K562 (cell line): Measurements from ENCODE around the gene SMU1. TPM values are rescaled to one million over a fixed set of nuclear protein-coding genes. Genes with fewer than 3 reads are reported as not detected.

ENCODE experiments used
- ATAC-seq: fragments of 200-7000 bp; cut with Tn5 transposase; 3 replicates; pipeline ENCODE4 v1.9.1; 2020; ENCODE audit warnings: moderate library complexity
- Bru-seq: library from RNA; stranded (reverse); fragments of 400-500 nt; gene quantifications from one replicate; lab custom pipeline; 2021; lab: Mats Ljungman, UMichigan
- BruChase-seq, 2 experiments: library from RNA; stranded (reverse); fragments of 400-500 nt; gene quantifications; one replicate each; lab custom pipeline; 2021; lab: Mats Ljungman, UMichigan
- BruUV-seq: library from RNA; stranded (reverse); fragments of 400-500 nt; replicated peaks from 2 replicates; lab custom pipeline; 2021; lab: Mats Ljungman, UMichigan
- CTCF ChIA-PET: fragments of 300-600 bp; formaldehyde crosslinking; extraction: SDS; loops from one replicate; lab custom pipeline; 2021; ENCODE audit warnings: low intra/inter-chr PET ratio; lab: Yijun Ruan, JAX
- POLR2A ChIA-PET: fragments of 300-600, 350-650 bp; sonication (Branson Sonifier 250); formaldehyde crosslinking; extraction: SDS; loops from one replicate; lab custom pipeline; 2021; ENCODE audit warnings: antibody characterized with exemption, inconsistent platforms; lab: Yijun Ruan, JAX
- DNase-seq, 4 experiments: peaks; one replicate each; pipeline versions ENCODE4 v3.0.0 to v3.0.0-alpha.2; 2011 to 2018; ENCODE audit warnings: low spot score in 3 of 4, mixed read lengths in 3 of 4; ENCODE audit errors: extremely low read depth in 1 of 4
- FAIRE-seq: peaks from 2 replicates; lab custom pipeline; 2011; peaks lifted over from hg19 to GRCh38; lab: Jason Lieb, UNC
- H2AFZ ChIP-seq: 2 replicates; pipeline ENCODE4 v1.6.0; 2011; ENCODE audit warnings: low read depth, low read length, control low read depth, inconsistent platforms
- H3K27ac ChIP-seq: fragments of 200-600 bp; 3 replicates; pipeline ENCODE4 v1.8.0; 2011; ENCODE audit warnings: low read depth, mild to moderate bottlenecking, control low read depth, inconsistent platforms, low read length, moderate library complexity, mixed read lengths; ENCODE audit errors: extremely low read depth
- H3K27me3 ChIP-seq, 2 experiments: fragments of 300-600 bp in 1 of 2; 2 replicates in 1 of 2; 3 replicates in 1 of 2; pipeline versions ENCODE4 v1.6.0 to v1.8.0; 2011; ENCODE audit warnings: inconsistent platforms in 2 of 2, low read length in 2 of 2, mild to moderate bottlenecking in 1 of 2, mixed read lengths in 1 of 2, moderate library complexity in 1 of 2; ENCODE audit not compliant: control insufficient read depth in 2 of 2, insufficient read depth in 2 of 2
- H3K36me3 ChIP-seq: fragments of 300-600 bp; 3 replicates; pipeline ENCODE4 v1.8.0; 2011; ENCODE audit warnings: mild to moderate bottlenecking, low read length, inconsistent platforms; ENCODE audit not compliant: control insufficient read depth, insufficient read depth
- H3K4me1 ChIP-seq, 2 experiments: fragments of 200-600 bp in 1 of 2; replicated peaks in 1 of 2; 2 replicates in 1 of 2; 3 replicates in 1 of 2; pipeline versions ENCODE4 v1.5.1 to v1.8.0; 2011; ENCODE audit warnings: inconsistent platforms in 2 of 2, low read length in 2 of 2, mild to moderate bottlenecking in 1 of 2, mixed read lengths in 1 of 2, moderate library complexity in 1 of 2; ENCODE audit not compliant: control insufficient read depth in 2 of 2, insufficient read depth in 2 of 2
- H3K4me2 ChIP-seq: 2 replicates; pipeline ENCODE4 v1.6.1; 2011; ENCODE audit warnings: low read length, control low read depth, inconsistent platforms, mixed read lengths; ENCODE audit not compliant: insufficient read depth
- H3K4me3 ChIP-seq: fragments of 200-600 bp; sonication (generic), shearing (Covaris generic); 2 replicates; pipeline ENCODE4 v1.5.1; 2016; ENCODE audit warnings: control low read depth, inconsistent platforms
- H3K79me2 ChIP-seq: fragments of 200-600 bp; 3 replicates; pipeline ENCODE4 v1.8.0; 2011; ENCODE audit warnings: low read length, inconsistent platforms; ENCODE audit not compliant: control insufficient read depth, insufficient read depth
- H3K9ac ChIP-seq, 2 experiments: 2 replicates each; pipeline versions ENCODE4 v1.6.0 to v1.6.1; 2011; ENCODE audit warnings: low read depth in 2 of 2, low read length in 2 of 2, control low read depth in 1 of 2, inconsistent platforms in 1 of 2, mild to moderate bottlenecking in 1 of 2, mixed read lengths in 1 of 2; ENCODE audit not compliant: insufficient read depth in 1 of 2
- H3K9me1 ChIP-seq: one replicate; pipeline ENCODE4 v1.6.0; 2011; ENCODE audit warnings: inconsistent platforms, mild to moderate bottlenecking, low read length, moderate library complexity; ENCODE audit not compliant: control insufficient read depth, insufficient read depth
- H3K9me3 ChIP-seq: replicated peaks from 2 replicates; pipeline ENCODE4 v1.5.1; 2011; ENCODE audit warnings: low read depth, low read length, inconsistent platforms; ENCODE audit not compliant: control insufficient read depth, insufficient read depth
- H4K20me1 ChIP-seq: replicated peaks from 2 replicates; pipeline ENCODE4 v1.6.1; 2011; ENCODE audit warnings: low read length, inconsistent platforms, mixed read lengths; ENCODE audit not compliant: control insufficient read depth, insufficient read depth
- CBX1 ChIP-seq: sonication (generic); IDR thresholded peaks from 2 replicates; pipeline ENCODE4 v1.6.1; 2016; ENCODE audit warnings: antibody characterized with exemption, low read depth, mild to moderate bottlenecking
- GABPA ChIP-seq: fragments of 200-800 bp; sonication (Bioruptor generic); conservative IDR thresholded peaks from 2 replicates; pipeline ENCODE4 v1.6.1; 2016; ENCODE audit warnings: low read depth, missing genetic modification characterization, missing compliant biosample characterization
- MLLT1 ChIP-seq, 2 experiments: fragments of 450-650 bp; IDR thresholded peaks; 2 replicates each; pipeline ENCODE4 v1.6.1; 2016
- ZNF239 ChIP-seq: fragments of 250-450 bp; sonication (Bioruptor Pico); IDR thresholded peaks from 2 replicates; pipeline ENCODE4 v1.4.0; 2020; ENCODE audit warnings: mild to moderate bottlenecking
- ZNF561 ChIP-seq: fragments of 450-650 bp; formaldehyde crosslinking; conservative IDR thresholded peaks from 2 replicates; pipeline ENCODE4 v1.4.0; 2020; ENCODE audit warnings: mild to moderate bottlenecking, moderate library complexity
- WGBS: fragments of 100-300 bp; shearing (Covaris generic); methylation state at CpG from one replicate; pipeline ENCODE4 v1.1.6; 2016; ENCODE audit warnings: low coverage, mixed read lengths; ENCODE audit not compliant: insufficient coverage; ENCODE audit errors: missing lambda C conversion rate; 5-methylcytosine and 5-hydroxymethylcytosine counted together
- in situ Hi-C: fragments of 300-500 bp; cut with MboI; formaldehyde crosslinking; loops from 4 replicates; pipeline ENCODE4 v1.15.0; 2018; ENCODE audit warnings: inconsistent platforms, mixed read lengths
- intact Hi-C: fragments of 100-400 bp; cut with micrococcal nuclease; formaldehyde crosslinking; loops from 2 replicates; pipeline ENCODE4 v1.14.2; 2022
- long read RNA-seq, 3 experiments: library from polyadenylated mRNA in 2 of 3; library from RNA in 1 of 3; unstranded in 2 of 3; stranded (forward) in 1 of 3; transcript quantifications; one replicate each; pipeline ENCODE4 v2.0.0, GENCODE V29; 2019 to 2022
- polyA minus RNA-seq, 3 experiments: library from RNA; depleted of rRNA, polyadenylated mRNA; stranded (reverse); fragments of >200 nt; gene quantifications; 2 replicates each; pipeline ENCODE4 v1.2.3, GENCODE V29; 2011
- polyA plus RNA-seq, 8 experiments: library from polyadenylated mRNA; depleted of rRNA in 4 of 8; stranded (reverse) in 5 of 8; unstranded in 3 of 8; fragments of >200 nt; fragmentation: Nextera tagmentation in 2 of 8; fragmentation: Illumina TruSeq in 1 of 8; extraction: Ambion mirVana in 2 of 8; extraction: Trizol in 1 of 8; gene quantifications; 2 replicates each; pipeline versions ENCODE4 v1.2.1 to v1.2.3, GENCODE V29; 2011 to 2014; ENCODE audit warnings: inconsistent platforms in 1 of 8, missing spikeins in 1 of 8
- total RNA-seq, 7 experiments: library from RNA; depleted of rRNA in 6 of 7; stranded (reverse); fragments of >200 nt in 6 of 7; fragmentation: Illumina TruSeq in 2 of 7; extraction: Trizol in 2 of 7; gene quantifications; 2 replicates each; pipeline versions ENCODE4 v1.2.1 to v1.2.3, GENCODE V29; 2011 to 2021; ENCODE audit warnings: low replicate concordance in 1 of 7
- TF ChIP-seq, protein P1 (sequence below): sonication (generic); formaldehyde crosslinking; IDR thresholded peaks from 2 replicates; pipeline ENCODE4 v1.8.0; 2022; ENCODE audit warnings: mild to moderate bottlenecking, missing genetic modification reagents, borderline replicate concordance
- TF ChIP-seq, protein P2 (sequence below): fragments of 450-650 bp; IDR thresholded peaks from 2 replicates; pipeline ENCODE4 v1.7.1; 2018; ENCODE audit warnings: mild to moderate bottlenecking, low read depth; ENCODE audit not compliant: partially characterized antibody

SMU1 gene
- total RNA-seq (2011; cell fraction: chromatin; rRNA removed; ENCODE audit: low replicate concordance), result 8.0 and 11.2 TPM in 2 replicates
- total RNA-seq (2011; cell fraction: nucleolus; rRNA removed), result 5.5 and 6.1 TPM in 2 replicates
- total RNA-seq (2011; cell fraction: nucleoplasm; rRNA removed), result 10.1 and 13.2 TPM in 2 replicates
- total RNA-seq (2014; rRNA removed), result 16.0 and 17.0 TPM in 2 replicates
- total RNA-seq (2014; rRNA removed; fragmentation: Illumina TruSeq; extraction: Trizol), result 33.4 and 35.9 TPM in 2 replicates
- 27.6 and 28.2 TPM in 2 replicates for total RNA-seq (2015; rRNA removed; fragmentation: Illumina TruSeq; extraction: Trizol)
- total RNA-seq (2021), result 19.1 and 21.7 TPM in 2 replicates
- 15.3 and 20.7 TPM in 2 replicates for polyA plus RNA-seq (2011; rRNA removed)
- 6.5 and 9.6 TPM in 2 replicates for polyA plus RNA-seq (2011; cell fraction: cytosol; rRNA removed)
- polyA plus RNA-seq (2011; cell fraction: nucleus; rRNA removed), result 3.6 and 4.4 TPM in 2 replicates
- 7.4 and 14.3 TPM in 2 replicates for polyA plus RNA-seq (2012)
- 16.6 and 17.9 TPM in 2 replicates for polyA plus RNA-seq (2014; fragmentation: Illumina TruSeq; extraction: Trizol)
- polyA plus RNA-seq (2014; fragmentation: Nextera tagmentation; extraction: Ambion mirVana), result 10 to 100 TPM; 20.5 to 23.9 TPM
- 13.2 and 15.0 TPM in 2 replicates for polyA plus RNA-seq (2014; rRNA removed)
- 33.3 and 40.4 TPM in 2 replicates for polyA minus RNA-seq (2011; rRNA and poly(A)+ RNA removed)
- polyA minus RNA-seq (2011; cell fraction: cytosol; rRNA and poly(A)+ RNA removed), result 10.6 and 16.2 TPM in 2 replicates
- polyA minus RNA-seq (2011; cell fraction: nucleus; rRNA and poly(A)+ RNA removed), result 3.2 and 6.1 TPM in 2 replicates
- percentile 82 among the genes with signal in this experiment for Bru-seq, nascent RNA
- BruChase-seq, experiment 1, labeled RNA remaining after a 2-hour chase, result percentile 88 among the genes with signal in this experiment
- percentile 88 among the genes with signal in this experiment for BruChase-seq, experiment 2, labeled RNA remaining after a 6-hour chase
- long read RNA-seq, experiment 1, full-length matches to known transcripts, result 94 of 133 reads
- long read RNA-seq, experiment 1, partial matches to known transcripts, result 12 of 133 reads
- long read RNA-seq, experiment 1, other reads (novel, unspliced or antisense), result 27 of 133 reads
- long read RNA-seq, experiment 2, full-length matches to known transcripts, result 11 of 34 reads
- long read RNA-seq, experiment 2, partial matches to known transcripts, result 9 of 34 reads
- long read RNA-seq, experiment 2, other reads (novel, unspliced or antisense), result 14 of 34 reads
- long read RNA-seq, experiment 3, full-length matches to known transcripts, result 33 of 49 reads
- long read RNA-seq, experiment 3, partial matches to known transcripts, result 4 of 49 reads
- long read RNA-seq, experiment 3, other reads (novel, unspliced or antisense), result 12 of 49 reads

DNA sequence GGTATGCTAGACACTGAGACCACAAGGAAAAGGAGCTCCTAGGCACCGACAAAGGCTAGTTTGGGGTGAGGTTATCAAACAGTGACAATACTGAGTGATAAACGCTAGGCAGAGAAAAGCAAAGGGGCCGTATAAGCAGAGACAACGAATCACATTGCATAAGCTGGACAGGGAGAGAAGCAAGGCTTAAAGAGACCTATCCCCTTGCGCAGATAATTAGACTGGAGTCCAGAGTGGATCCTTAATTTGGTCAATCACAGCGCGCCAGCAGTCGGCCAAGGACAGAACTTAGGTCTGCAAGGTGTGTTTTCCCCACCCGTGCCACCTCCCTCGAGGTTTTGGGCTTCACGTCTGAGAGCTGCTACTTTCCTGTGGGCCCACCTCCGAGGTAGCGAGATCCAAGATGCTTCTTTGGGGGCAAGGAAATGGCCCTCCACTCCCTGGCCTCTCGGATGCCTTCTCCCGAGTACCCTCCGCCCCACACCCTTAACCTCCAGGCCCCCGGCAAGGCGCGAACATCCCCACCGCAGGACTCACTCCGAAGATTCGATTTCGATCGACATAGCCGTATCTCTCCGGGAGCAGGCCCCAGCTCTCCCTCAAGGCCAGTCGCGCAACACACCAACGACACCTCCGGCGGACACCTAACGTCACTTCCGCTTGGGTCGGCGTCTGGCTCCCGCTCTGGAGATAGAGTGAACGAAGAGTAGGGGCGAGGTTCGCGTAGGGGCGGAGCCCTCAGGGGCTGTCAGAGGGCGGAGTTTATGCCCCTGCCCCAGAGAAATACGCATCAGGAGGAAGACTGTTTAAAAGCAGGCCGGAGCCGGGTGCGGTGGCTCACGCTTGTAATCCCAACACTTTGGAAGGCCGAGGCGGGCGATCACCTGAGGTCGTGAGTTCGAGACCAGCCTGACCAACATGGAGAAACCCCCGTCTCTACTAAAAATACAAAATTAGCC, at the start of gene SMU1:
Gene SMU1 (minus strand): TSS at position 629 of the 959 bp plus-strand sequence. CDS start 66 bp downstream, at position 563.
- FAIRE-seq (peak; percentile 98), DNase-seq (peak; percentile 90 to 96 (median 92)), ATAC-seq (peak; percentile 99)
- WGBS, result under 1% methylated on average over 22 of the region's 53 CpGs
- BruUV-seq, result TSS peak; percentile 71
- H3K27ac ChIP-seq, result peak within 1 kb of the TSS; percentile 93
- H3K27me3 ChIP-seq, result no peaks in the 10 kb centered on the region
- H3K4me2 ChIP-seq, result peak within 1 kb of the TSS; percentile 99
- POLR2A ChIA-PET, result interaction anchor here (0.6 to 1.6 kb wide), 9 partner anchors 9 to 157 kb away, joined by 3 to 7 read pairs (median 3); no protein-coding TSS in a partner anchor
- no peaks in the 10 kb centered on the region for H3K9me3 ChIP-seq
- peaks cover 0 to 6% of the 10 kb centered on the region in 2 experiments; a peak in 3 of 5 replicates for H3K4me1 ChIP-seq
- peak within 1 kb of the TSS; percentile 98 for H3K4me3 ChIP-seq
- CTCF ChIA-PET, result interaction anchor here (0.5 kb wide), 1 partner anchor 149 kb away, joined by 3 read pairs; no protein-coding TSS in a partner anchor
- in situ Hi-C loops (no loop called here), intact Hi-C loops (no loop called here)
- no peaks in the 10 kb centered on the region for H4K20me1 ChIP-seq
- no peaks in the 10 kb centered on the region for H3K9me1 ChIP-seq
- peaks cover 29% of the 10 kb centered on the region for H3K79me2 ChIP-seq
- H3K36me3 ChIP-seq, result peaks cover 27% of the 10 kb centered on the region; the same call in 2 of the 3 replicates
- H2AFZ ChIP-seq, result peak within 1 kb of the TSS; percentile 86
- peak within 1 kb of the TSS; percentile 97 to 99 for H3K9ac ChIP-seq
- TF ChIP-seq ZNF561 (CRISPR knock-in tag) (no peak), CBX1 (peak; percentile 82; the same call in 1 of the 2 replicates), GABPA (tag) (peak; percentile 96), MLLT1 (IDR thresholded peaks at IDR 0.05) (no peak), ZNF239 (no peak)
- TF ChIP-seq, protein P1, sequence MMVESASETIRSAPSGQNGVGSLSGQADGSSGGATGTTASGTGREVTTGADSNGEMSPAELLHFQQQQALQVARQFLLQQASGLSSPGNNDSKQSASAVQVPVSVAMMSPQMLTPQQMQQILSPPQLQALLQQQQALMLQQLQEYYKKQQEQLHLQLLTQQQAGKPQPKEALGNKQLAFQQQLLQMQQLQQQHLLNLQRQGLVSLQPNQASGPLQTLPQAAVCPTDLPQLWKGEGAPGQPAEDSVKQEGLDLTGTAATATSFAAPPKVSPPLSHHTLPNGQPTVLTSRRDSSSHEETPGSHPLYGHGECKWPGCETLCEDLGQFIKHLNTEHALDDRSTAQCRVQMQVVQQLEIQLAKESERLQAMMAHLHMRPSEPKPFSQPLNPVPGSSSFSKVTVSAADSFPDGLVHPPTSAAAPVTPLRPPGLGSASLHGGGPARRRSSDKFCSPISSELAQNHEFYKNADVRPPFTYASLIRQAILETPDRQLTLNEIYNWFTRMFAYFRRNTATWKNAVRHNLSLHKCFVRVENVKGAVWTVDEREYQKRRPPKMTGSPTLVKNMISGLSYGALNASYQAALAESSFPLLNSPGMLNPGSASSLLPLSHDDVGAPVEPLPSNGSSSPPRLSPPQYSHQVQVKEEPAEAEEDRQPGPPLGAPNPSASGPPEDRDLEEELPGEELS (CRISPR knock-in tag), result no peak
- TF ChIP-seq, protein P2, sequence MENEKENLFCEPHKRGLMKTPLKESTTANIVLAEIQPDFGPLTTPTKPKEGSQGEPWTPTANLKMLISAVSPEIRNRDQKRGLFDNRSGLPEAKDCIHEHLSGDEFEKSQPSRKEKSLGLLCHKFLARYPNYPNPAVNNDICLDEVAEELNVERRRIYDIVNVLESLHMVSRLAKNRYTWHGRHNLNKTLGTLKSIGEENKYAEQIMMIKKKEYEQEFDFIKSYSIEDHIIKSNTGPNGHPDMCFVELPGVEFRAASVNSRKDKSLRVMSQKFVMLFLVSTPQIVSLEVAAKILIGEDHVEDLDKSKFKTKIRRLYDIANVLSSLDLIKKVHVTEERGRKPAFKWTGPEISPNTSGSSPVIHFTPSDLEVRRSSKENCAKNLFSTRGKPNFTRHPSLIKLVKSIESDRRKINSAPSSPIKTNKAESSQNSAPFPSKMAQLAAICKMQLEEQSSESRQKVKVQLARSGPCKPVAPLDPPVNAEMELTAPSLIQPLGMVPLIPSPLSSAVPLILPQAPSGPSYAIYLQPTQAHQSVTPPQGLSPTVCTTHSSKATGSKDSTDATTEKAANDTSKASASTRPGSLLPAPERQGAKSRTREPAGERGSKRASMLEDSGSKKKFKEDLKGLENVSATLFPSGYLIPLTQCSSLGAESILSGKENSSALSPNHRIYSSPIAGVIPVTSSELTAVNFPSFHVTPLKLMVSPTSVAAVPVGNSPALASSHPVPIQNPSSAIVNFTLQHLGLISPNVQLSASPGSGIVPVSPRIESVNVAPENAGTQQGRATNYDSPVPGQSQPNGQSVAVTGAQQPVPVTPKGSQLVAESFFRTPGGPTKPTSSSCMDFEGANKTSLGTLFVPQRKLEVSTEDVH, result peak; percentile 72
